CMK (cell line): ENCODE measurements around the gene CFC1B.
"Not testable (repeated sequence)": the region's sequence is repeated elsewhere in the genome, so short reads cannot be mapped to it uniquely, and the experiment has no call there.

ENCODE experiments used
- DNase-seq: peaks from one replicate; pipeline ENCODE4 v3.0.0-alpha.2; 2010; ENCODE audit warnings: low read depth

The CFC1B gene

DNA sequence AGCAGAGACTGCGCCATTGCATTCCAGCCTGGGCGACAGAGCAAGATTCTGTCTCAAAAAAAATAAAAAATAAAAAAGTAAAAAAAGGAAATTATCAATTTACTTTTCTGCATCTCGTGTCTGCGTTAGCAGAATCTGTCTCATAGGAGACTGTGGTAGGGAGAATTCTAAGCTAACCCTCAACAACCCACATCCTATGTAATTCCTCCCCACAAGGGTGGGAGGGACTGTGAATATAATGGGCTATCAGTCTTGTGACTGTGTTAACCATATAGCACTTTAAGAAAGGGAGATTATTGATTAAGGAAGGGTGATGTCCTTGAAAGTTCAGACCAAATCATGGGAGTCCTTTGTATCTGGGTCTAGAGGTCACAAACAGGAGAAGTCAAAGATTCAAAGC is 45.1 kb downstream of the CFC1B start:
- not testable (repeated sequence) for DNase-seq

DNA sequence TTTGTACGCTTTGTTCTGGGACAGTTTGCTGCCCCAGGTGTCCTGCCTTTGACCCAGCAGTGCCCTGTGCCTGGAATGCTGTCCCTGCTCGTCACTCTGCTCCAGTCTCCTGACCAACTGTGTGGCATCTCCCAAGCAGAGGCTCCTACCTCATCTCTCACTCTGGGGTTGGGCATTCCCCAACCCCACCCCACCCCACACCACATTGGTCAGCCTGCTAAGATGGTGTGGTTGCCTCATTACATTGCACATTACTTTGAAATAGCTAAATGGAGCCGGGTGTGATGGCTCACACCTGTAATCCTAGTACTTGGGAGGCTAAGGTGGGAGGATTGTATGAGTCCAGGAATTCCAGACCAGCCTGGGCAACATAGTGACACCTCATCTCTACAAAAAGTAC is 50.9 kb downstream of the CFC1B start:
- DNase-seq: not testable (repeated sequence)

DNA sequence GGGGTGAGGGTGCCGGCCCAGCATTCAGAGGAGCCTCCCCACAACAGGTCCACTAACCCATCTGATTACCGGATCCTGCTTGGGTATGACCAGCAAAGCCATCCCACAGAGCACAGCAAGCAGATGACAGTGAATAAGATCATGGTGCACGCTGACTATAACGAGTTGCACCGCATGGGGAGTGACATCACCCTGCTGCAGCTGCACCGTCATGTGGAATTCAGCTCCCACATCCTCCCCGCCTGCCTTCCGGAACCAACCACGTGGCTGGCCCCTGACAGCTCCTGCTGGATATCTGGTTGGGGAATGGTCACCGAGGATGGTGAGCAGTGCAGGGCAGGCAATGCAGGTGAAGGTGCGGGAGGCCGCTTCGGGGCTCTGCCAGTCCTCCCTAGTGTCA is 53.2 kb downstream of the CFC1B start:
- not testable (repeated sequence) for DNase-seq

DNA sequence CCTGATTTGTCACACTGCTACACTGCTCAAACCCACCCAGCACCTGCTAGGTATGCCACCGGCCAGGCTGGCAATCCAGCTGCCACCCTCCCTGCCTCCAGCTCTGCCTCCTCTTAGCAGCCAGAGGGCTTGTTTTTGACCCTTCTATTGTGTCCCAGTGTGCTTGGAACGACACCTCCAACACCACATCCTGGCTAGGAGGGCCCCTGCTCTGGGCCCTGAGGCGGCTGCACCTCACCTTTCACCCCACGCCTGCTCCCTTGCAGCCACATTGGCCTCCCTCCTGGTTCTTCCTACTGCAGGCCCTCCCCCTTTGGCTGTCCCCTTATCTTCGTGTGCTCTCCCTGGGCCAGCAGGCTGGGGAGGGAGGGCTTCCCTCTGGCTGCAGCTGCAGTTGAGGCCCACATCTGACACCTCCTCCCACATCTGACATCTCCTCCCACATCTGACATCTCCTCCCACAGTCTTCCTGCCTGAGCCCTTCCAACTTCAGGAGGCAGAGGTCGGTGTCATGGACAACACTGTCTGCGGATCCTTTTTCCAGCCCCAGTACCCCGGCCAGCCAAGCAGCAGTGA is 55.3 kb downstream of the CFC1B start:
- DNase-seq: not testable (repeated sequence)

DNA sequence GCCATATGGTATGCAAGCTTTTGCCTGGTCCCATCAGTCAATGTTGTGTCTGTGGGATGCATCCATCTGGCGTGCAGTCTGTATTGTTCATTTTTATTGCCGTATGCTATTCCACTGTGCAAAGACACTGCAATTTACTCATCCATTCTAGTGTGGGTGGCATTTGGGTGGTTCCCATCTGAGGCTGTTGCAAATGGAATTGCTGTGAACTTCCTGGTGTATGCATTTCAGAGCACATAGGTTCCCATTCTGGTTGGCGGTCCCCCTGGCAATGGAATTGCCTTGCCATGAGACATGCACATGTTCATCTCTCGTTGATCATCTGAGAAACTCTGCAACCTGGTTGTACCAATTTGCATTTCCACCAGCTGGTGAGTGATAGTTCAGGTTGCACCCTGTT is 56.5 kb downstream of the CFC1B start:
- DNase-seq: not testable (repeated sequence)
